ENCODE results near the gene OR1A2. TPM values are rescaled to one million over a fixed set of nuclear protein-coding genes. Genes with fewer than 3 reads are reported as not detected.

Gene OR1A2, protein sequence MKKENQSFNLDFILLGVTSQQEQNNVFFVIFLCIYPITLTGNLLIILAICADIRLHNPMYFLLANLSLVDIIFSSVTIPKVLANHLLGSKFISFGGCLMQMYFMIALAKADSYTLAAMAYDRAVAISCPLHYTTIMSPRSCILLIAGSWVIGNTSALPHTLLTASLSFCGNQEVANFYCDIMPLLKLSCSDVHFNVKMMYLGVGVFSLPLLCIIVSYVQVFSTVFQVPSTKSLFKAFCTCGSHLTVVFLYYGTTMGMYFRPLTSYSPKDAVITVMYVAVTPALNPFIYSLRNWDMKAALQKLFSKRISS
- total RNA-seq = not detected

DNA sequence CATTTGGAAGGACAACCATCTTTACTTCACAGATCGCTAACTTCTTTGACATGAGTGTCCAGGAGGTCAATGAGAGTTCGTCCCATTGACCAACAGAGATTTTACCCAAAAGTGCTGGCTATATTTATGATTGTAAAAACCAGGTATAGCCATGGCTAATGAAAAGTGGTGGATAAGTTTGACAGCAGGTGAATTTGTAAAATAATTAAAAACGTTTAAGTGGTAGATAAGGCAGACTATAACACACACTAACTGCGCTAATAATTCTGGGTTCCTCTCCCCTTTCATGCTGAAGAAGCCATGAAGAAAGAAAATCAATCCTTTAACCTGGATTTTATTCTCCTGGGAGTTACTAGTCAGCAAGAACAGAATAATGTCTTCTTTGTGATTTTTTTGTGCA is at the start of gene OR1A2:
OR1A2 (plus strand) TSS at position 301 of the 400 bp plus-strand sequence; CDS start at position 301, 0 bp downstream.
- H3K27ac ChIP-seq = no peak within 1 kb of the TSS
- no peak for DNase-seq
- 77 to 80% methylated on average over 4 of the region's 4 CpGs for WGBS, 2 donors
- H3K27me3 ChIP-seq = no peaks in the 10 kb centered on the region
- peaks cover 0 to 13% (median 6%) of the 10 kb centered on the region in 4 donors for H3K9me3 ChIP-seq
- H3K4me1 ChIP-seq = no peaks in the 10 kb centered on the region
- H3K4me3 ChIP-seq = no peak within 1 kb of the TSS
- no peaks in the 10 kb centered on the region for H3K36me3 ChIP-seq
- TF ChIP-seq EP300 (IDR thresholded peaks at IDR 0.05) (no peak), POLR2AphosphoS5 (IDR thresholded peaks at IDR 0.05) (no peak), POLR2A (IDR thresholded peaks at IDR 0.05) (no peak)
- ATAC-seq (ENCODE audit: low FRiP score in 2 of 2) = no peak

DNA sequence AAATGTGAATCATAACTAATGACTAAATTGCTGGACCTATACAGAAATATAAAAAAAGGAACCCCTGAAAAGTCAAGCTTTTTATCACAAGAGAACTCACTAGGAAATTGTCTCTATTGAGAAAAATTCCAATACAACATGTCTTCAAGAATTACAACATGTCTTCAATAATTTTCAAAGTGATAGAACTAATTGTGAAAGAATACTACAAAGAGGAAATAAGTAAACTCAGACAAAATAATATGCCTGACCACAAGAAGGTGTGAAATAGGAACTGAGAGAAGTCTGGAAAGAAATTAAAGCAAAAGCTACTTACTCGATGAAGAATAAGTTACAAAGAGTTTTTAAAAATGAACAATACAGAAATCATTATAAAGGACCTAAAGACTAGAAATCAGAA is 40.1 kb upstream of the OR1A2 start:
- no peak for DNase-seq
- H3K27me3 ChIP-seq = no peaks in the 10 kb centered on the region
- no peaks in the 10 kb centered on the region for H3K4me1 ChIP-seq
- WGBS, 2 donors = 45 to 61% methylated on average over 1 of the region's 1 CpG
- TF ChIP-seq POLR2AphosphoS5 (IDR thresholded peaks at IDR 0.05) (no peak), POLR2A (IDR thresholded peaks at IDR 0.05) (no peak), EP300 (IDR thresholded peaks at IDR 0.05) (no peak)
- TF ChIP-seq, protein P1, sequence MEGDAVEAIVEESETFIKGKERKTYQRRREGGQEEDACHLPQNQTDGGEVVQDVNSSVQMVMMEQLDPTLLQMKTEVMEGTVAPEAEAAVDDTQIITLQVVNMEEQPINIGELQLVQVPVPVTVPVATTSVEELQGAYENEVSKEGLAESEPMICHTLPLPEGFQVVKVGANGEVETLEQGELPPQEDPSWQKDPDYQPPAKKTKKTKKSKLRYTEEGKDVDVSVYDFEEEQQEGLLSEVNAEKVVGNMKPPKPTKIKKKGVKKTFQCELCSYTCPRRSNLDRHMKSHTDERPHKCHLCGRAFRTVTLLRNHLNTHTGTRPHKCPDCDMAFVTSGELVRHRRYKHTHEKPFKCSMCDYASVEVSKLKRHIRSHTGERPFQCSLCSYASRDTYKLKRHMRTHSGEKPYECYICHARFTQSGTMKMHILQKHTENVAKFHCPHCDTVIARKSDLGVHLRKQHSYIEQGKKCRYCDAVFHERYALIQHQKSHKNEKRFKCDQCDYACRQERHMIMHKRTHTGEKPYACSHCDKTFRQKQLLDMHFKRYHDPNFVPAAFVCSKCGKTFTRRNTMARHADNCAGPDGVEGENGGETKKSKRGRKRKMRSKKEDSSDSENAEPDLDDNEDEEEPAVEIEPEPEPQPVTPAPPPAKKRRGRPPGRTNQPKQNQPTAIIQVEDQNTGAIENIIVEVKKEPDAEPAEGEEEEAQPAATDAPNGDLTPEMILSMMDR (IDR thresholded peaks at IDR 0.05) = no peak
- ATAC-seq (ENCODE audit: low FRiP score in 2 of 2) = no peak
- H3K4me3 ChIP-seq = no peak overlapping the region
- H3K27ac ChIP-seq = no peak overlapping the region
- H3K9me3 ChIP-seq = no peaks in the 10 kb centered on the region
- H3K36me3 ChIP-seq = no peaks in the 10 kb centered on the region

DNA sequence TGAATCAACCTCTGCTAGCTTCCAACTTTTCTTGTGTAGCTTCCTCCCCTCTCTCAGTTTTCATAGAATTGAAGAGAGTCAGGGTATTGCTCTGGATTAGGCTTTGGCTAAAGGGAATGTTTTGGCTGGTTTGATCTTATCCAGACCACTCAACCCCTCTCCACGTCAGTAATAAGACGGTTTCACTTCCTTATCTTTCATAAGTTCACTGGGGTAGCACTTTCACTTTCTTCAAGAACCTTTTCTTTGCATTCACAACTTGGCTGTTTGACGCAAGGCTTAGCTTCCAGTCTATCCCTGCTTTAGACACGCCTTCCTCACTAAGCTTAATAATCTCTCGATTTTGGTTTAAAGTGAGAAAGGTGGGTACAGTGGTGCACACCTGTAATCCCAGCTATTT is 29.7 kb upstream of the OR1A2 start:
- DNase-seq (no peak), ATAC-seq (ENCODE audit: low FRiP score in 2 of 2) (no peak)
- Histone ChIP-seq H3K9me3 (peaks cover 0 to 12% (median 10%) of the 10 kb centered on the region in 4 donors), H3K36me3 (no peaks in the 10 kb centered on the region), H3K4me3 (no peak overlapping the region), H3K27me3 (no peaks in the 10 kb centered on the region), H3K27ac (no peak overlapping the region), H3K4me1 (no peaks in the 10 kb centered on the region)
- WGBS, 2 donors = 40 to 60% methylated on average over 5 of the region's 5 CpGs
- TF ChIP-seq POLR2A (IDR thresholded peaks at IDR 0.05) = no peak
- TF ChIP-seq POLR2AphosphoS5 (IDR thresholded peaks at IDR 0.05) = no peak
- TF ChIP-seq EP300 (IDR thresholded peaks at IDR 0.05) = no peak
- TF ChIP-seq, protein P1 (IDR thresholded peaks at IDR 0.05) = no peak

DNA sequence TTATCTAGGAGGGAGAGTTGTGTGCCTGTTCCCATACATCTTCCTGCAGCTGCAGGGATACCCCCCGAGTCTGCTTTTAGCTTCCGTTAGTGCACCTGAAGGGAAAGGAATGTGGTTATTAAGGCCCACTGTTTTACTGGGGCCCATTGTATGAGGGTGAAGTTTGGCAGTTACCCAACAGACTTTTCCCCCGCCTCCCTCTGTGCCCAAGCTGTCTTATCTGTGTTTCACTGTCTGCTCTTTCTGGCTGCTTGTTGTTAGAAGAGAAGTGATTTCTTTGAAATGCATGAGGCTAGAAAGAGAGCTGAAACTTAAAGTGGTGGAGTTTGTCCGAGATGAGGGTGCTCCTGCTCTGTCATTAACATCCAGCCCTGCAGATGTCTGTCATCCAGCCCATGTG is 7.4 kb upstream of the OR1A2 start:
- 20 to 23% methylated on average over 4 of the region's 4 CpGs for WGBS, 2 donors
- Histone ChIP-seq H3K27ac (no peak overlapping the region), H3K9me3 (no peaks in the 10 kb centered on the region), H3K4me3 (no peak overlapping the region), H3K36me3 (no peaks in the 10 kb centered on the region), H3K4me1 (no peaks in the 10 kb centered on the region), H3K27me3 (no peaks in the 10 kb centered on the region)
- ATAC-seq (ENCODE audit: low FRiP score in 2 of 2) (no peak), DNase-seq (no peak)
- no peak for TF ChIP-seq EP300 (IDR thresholded peaks at IDR 0.05)
- TF ChIP-seq, protein P1 (IDR thresholded peaks at IDR 0.05) = no peak
- no peak for TF ChIP-seq POLR2A (IDR thresholded peaks at IDR 0.05)
- no peak for TF ChIP-seq POLR2AphosphoS5 (IDR thresholded peaks at IDR 0.05)

DNA sequence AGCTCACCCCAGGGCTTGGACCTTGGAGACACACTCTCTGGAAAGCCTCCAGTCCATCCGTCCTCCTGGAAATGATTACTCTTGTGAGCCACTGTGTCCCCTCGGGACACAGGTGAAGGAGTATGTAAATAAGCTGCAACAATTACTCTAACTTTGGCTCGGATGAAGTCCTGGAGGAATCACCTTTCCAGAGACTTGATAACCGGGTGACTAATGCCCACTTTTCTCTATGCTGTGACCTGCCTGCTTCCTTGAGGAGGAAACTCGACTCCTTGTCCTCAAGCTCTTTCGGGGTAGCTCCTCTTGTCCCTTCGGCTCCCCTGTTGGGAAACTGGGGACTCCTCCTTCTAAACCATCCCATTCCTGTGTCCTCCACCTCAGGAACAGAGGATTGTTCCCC is 10.0 kb downstream of the OR1A2 start, which contains the start of gene OR1A1:
OR1A1 (plus strand) TSS at position 301 of the 400 bp plus-strand sequence. CDS start 7,954 bp downstream, outside the sequence.
- TF ChIP-seq POLR2A (IDR thresholded peaks at IDR 0.05) (no peak), EP300 (IDR thresholded peaks at IDR 0.05) (no peak), POLR2AphosphoS5 (IDR thresholded peaks at IDR 0.05) (no peak)
- TF ChIP-seq, protein P1 (IDR thresholded peaks at IDR 0.05) = no peak
- H3K4me1 ChIP-seq = no peaks in the 10 kb centered on the region
- no peak within 1 kb of the TSS for H3K4me3 ChIP-seq
- ATAC-seq (ENCODE audit: low FRiP score in 2 of 2) (no peak), DNase-seq (no peak)
- no peaks in the 10 kb centered on the region for H3K27me3 ChIP-seq
- H3K9me3 ChIP-seq = peaks cover 0 to under 1% (median under 1%) of the 10 kb centered on the region in 4 donors
- WGBS, 2 donors = 73 to 77% methylated on average over 6 of the region's 7 CpGs
- H3K27ac ChIP-seq = no peak within 1 kb of the TSS
- no peaks in the 10 kb centered on the region for H3K36me3 ChIP-seq
